Hepatocyte (in vitro differentiated cells): ENCODE data around the gene KCNK15. TPM values are rescaled to one million over a fixed set of nuclear protein-coding genes. Genes with fewer than 3 reads are reported as not detected.

Experiments used
- DNase-seq: peaks from one replicate; pipeline ENCODE4 v3.0.0-alpha.2; 2016; ENCODE audit warnings: low spot score
- H2AFZ ChIP-seq: fragments of 200-600 bp; sonication (generic); 2 replicates; pipeline ENCODE4 v1.6.0; 2016; ENCODE audit warnings: antibody characterized with exemption, mild to moderate bottlenecking
- H3K27ac ChIP-seq: fragments of 200-600 bp; sonication (generic); 2 replicates; pipeline ENCODE4 v1.5.1; 2016; ENCODE audit warnings: mild to moderate bottlenecking
- H3K27me3 ChIP-seq: fragments of 200-600 bp; sonication (generic); 2 replicates; pipeline ENCODE4 v1.6.1; 2016
- H3K36me3 ChIP-seq: fragments of 200-600 bp; sonication (generic); replicated peaks from 2 replicates; pipeline ENCODE4 v1.5.1; 2016; ENCODE audit warnings: low read depth; ENCODE audit not compliant: insufficient read depth
- H3K4me1 ChIP-seq: fragments of 200-600 bp; sonication (generic); 2 replicates; pipeline ENCODE4 v1.5.1; 2016; ENCODE audit warnings: mild to moderate bottlenecking, moderate library complexity; ENCODE audit not compliant: insufficient read depth
- H3K4me2 ChIP-seq: fragments of 200-600 bp; sonication (generic); 2 replicates; pipeline ENCODE4 v1.6.0; 2016
- H3K4me3 ChIP-seq: fragments of 200-600 bp; sonication (generic); 2 replicates; pipeline ENCODE4 v1.5.1; 2016; ENCODE audit warnings: mild to moderate bottlenecking
- H3K79me2 ChIP-seq: fragments of 200-600 bp; sonication (generic); 2 replicates; pipeline ENCODE4 v1.6.0; 2017; ENCODE audit warnings: mild to moderate bottlenecking
- H3K9me2 ChIP-seq: fragments of 200-600 bp; sonication (generic); replicated peaks from 2 replicates; pipeline ENCODE4 v1.6.0; 2017; ENCODE audit warnings: mild to moderate bottlenecking; ENCODE audit not compliant: insufficient read depth
- H3K9me3 ChIP-seq: fragments of 200-600 bp; sonication (generic); 2 replicates; pipeline ENCODE4 v1.5.1; 2016; ENCODE audit warnings: low read depth, mild to moderate bottlenecking
- H4K20me1 ChIP-seq: fragments of 200-600 bp; sonication (generic); 2 replicates; pipeline ENCODE4 v1.6.0; 2016; ENCODE audit warnings: mild to moderate bottlenecking; ENCODE audit not compliant: insufficient read depth, poor library complexity, severe bottlenecking
- CTCF ChIP-seq: fragments of 200-600 bp; sonication (generic); IDR thresholded peaks from 2 replicates; pipeline ENCODE4 v1.5.1; 2016; ENCODE audit warnings: antibody characterized with exemption, mild to moderate bottlenecking; ENCODE audit not compliant: poor library complexity
- EZH2 ChIP-seq: fragments of 200-600 bp; sonication (generic); IDR thresholded peaks from 2 replicates; pipeline ENCODE4 v1.6.1; 2016; ENCODE audit warnings: antibody characterized with exemption, mild to moderate bottlenecking, borderline replicate concordance
- EZH2phosphoT487 ChIP-seq: fragments of 200-600 bp; sonication (generic); IDR thresholded peaks from one replicate; pipeline ENCODE4 v1.6.1; 2018; ENCODE audit warnings: antibody characterized with exemption, mild to moderate bottlenecking, low read depth, moderate library complexity; ENCODE audit not compliant: unreplicated experiment, severe bottlenecking
- WGBS: methylation state at CpG from one replicate; pipeline ENCODE4 v1.1.6; 2016; ENCODE audit warnings: low lambda C conversion rate; ENCODE audit errors: missing lambda C conversion rate; 5-methylcytosine and 5-hydroxymethylcytosine counted together
- polyA plus RNA-seq: library from polyadenylated mRNA; unstranded; fragments of >200 nt; fragmentation: Nextera tagmentation; extraction: Ambion mirVana; gene quantifications from 2 replicates; pipeline ENCODE4 v1.2.1, GENCODE V29; 2016
- total RNA-seq: library from RNA; depleted of rRNA; stranded (reverse); fragments of >200 nt; gene quantifications from 2 replicates; pipeline ENCODE4 v1.2.3, GENCODE V29; 2014

The KCNK15 gene
- total and polyA plus RNA-seq, 2 experiments from 2014 or later: 1.7 to 4.3 TPM

GRCh38 chr20:44723798-44724362, 21.8 kb upstream of the KCNK15 start:
- Histone ChIP-seq H4K20me1 (no peaks in the 10 kb centered on the region), H3K4me2 (no peak overlapping the region), H3K4me1 (peaks cover 4% of the 10 kb centered on the region), H3K27ac (no peak overlapping the region), H3K9me2 (no peaks in the 10 kb centered on the region), H3K79me2 (no peaks in the 10 kb centered on the region), H3K9me3 (no peaks in the 10 kb centered on the region), H3K4me3 (no peak overlapping the region), H3K36me3 (no peaks in the 10 kb centered on the region), H2AFZ (no peak overlapping the region), H3K27me3 (no peaks in the 10 kb centered on the region)
- WGBS: 92% methylated on average over 9 of the region's 9 CpGs
- TF ChIP-seq EZH2phosphoT487: no peak
- no peak for TF ChIP-seq CTCF
- no peak for TF ChIP-seq EZH2
- DNase-seq: no peak

GRCh38 chr20:44724423-44725091, 21.1 kb upstream of the KCNK15 start:
- peaks cover 11% of the 10 kb centered on the region for H3K4me1 ChIP-seq
- no peaks in the 10 kb centered on the region for H3K27me3 ChIP-seq
- H3K36me3 ChIP-seq: no peaks in the 10 kb centered on the region
- no peaks in the 10 kb centered on the region for H3K9me2 ChIP-seq
- H3K9me3 ChIP-seq: no peaks in the 10 kb centered on the region
- TF ChIP-seq CTCF (no peak), EZH2 (no peak), EZH2phosphoT487 (no peak)
- H3K4me2 ChIP-seq: no peak overlapping the region
- DNase-seq: no peak
- no peak overlapping the region for H3K4me3 ChIP-seq
- H3K27ac ChIP-seq: no peak overlapping the region
- H2AFZ ChIP-seq: no peak overlapping the region
- H3K79me2 ChIP-seq: no peaks in the 10 kb centered on the region
- 89% methylated on average over 19 of the region's 26 CpGs for WGBS
- H4K20me1 ChIP-seq: no peaks in the 10 kb centered on the region

- Histone ChIP-seq H4K20me1 (no peaks in the 10 kb centered on the region), H3K9me3 (no peaks in the 10 kb centered on the region), H2AFZ (no peak overlapping the region), H3K79me2 (no peaks in the 10 kb centered on the region), H3K4me2 (no peak overlapping the region), H3K9me2 (no peaks in the 10 kb centered on the region), H3K27ac (no peak overlapping the region), H3K4me3 (no peak overlapping the region), H3K36me3 (no peaks in the 10 kb centered on the region), H3K4me1 (peaks cover 14% of the 10 kb centered on the region), H3K27me3 (no peaks in the 10 kb centered on the region)
- no peak for TF ChIP-seq CTCF
- TF ChIP-seq EZH2: no peak
- TF ChIP-seq EZH2phosphoT487: no peak
- DNase-seq: no peak
- 75% methylated on average over 5 of the region's 5 CpGs for WGBS
Observed at GRCh38 chr20:44725837-44726236, 19.8 kb upstream of the KCNK15 start.
